ENCODE measurements around the gene PRRC2B.

The PRRC2B gene

DNA sequence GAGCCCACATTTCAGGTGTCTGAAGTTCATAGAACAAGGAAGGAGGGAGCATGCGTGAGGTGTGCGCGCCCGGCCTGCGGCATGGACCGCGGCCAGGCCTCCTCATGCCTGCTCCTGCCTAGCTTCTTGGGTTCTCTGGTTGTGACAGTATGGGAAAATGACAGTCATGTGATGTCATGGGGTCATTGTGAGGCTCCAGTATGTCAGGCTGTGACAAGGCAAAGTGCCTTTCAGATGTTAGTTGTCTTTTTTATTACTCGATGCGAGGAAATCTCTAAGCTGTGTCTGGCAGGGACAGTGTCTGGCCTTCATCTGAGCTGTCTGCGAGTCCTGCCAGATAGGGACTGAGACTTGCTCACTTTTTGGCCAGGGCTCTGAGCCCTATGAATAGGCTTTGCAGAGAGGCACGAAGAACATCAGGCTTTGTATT, 123.9 kb downstream of the PRRC2B start:
- TF ChIP-seq EZH2phosphoT487 (IDR thresholded peaks at IDR 0.05; ENCODE audit: low read depth): no peak
- TF ChIP-seq, protein P1, sequence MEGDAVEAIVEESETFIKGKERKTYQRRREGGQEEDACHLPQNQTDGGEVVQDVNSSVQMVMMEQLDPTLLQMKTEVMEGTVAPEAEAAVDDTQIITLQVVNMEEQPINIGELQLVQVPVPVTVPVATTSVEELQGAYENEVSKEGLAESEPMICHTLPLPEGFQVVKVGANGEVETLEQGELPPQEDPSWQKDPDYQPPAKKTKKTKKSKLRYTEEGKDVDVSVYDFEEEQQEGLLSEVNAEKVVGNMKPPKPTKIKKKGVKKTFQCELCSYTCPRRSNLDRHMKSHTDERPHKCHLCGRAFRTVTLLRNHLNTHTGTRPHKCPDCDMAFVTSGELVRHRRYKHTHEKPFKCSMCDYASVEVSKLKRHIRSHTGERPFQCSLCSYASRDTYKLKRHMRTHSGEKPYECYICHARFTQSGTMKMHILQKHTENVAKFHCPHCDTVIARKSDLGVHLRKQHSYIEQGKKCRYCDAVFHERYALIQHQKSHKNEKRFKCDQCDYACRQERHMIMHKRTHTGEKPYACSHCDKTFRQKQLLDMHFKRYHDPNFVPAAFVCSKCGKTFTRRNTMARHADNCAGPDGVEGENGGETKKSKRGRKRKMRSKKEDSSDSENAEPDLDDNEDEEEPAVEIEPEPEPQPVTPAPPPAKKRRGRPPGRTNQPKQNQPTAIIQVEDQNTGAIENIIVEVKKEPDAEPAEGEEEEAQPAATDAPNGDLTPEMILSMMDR (IDR thresholded peaks at IDR 0.05; ENCODE audit: low read depth, low read length): no peak
- H3K36me3 ChIP-seq (replicated peaks; ENCODE audit: low read depth, low read length): peaks cover 23% of the 10 kb centered on the region
- no peaks in the 10 kb centered on the region for H4K20me1 ChIP-seq (ENCODE audit: insufficient read depth, low read length)
- H3K4me3 ChIP-seq (ENCODE audit: low read length): no peak overlapping the region
- H3K4me1 ChIP-seq (ENCODE audit: low read length): no peaks in the 10 kb centered on the region
- H3K4me2 ChIP-seq (ENCODE audit: low read length): no peak overlapping the region
- no peaks in the 10 kb centered on the region for H3K79me2 ChIP-seq (ENCODE audit: low read length)
- H3K9me3 ChIP-seq (ENCODE audit: insufficient read depth, low read length): no peaks in the 10 kb centered on the region
- no peak overlapping the region for H2AFZ ChIP-seq (ENCODE audit: low read depth, low read length)
- no peak overlapping the region for H3K9ac ChIP-seq (ENCODE audit: low read length)
- H3K27ac ChIP-seq (ENCODE audit: low read length): no peak overlapping the region
- no peaks in the 10 kb centered on the region for H3K27me3 ChIP-seq (ENCODE audit: low read depth, low read length)

DNA sequence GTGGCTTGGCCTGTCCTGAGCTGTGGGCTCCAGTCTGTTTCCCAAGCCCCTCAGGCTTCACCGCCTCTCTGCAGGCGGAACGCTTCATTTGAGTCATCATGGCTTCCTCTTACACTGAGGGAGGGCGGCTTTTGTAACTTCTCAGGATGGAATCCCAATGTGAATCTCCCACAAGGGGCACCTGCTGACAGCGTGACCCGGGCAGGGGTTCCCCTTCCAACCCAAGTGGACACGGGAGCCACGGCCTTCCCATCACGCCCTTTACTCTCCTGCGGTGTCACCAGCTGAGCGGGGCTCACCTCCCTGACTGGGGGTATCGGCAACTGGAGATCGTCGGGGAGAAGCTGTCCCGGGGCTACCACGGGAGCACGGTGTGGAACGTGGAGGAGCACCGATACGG, 124.7 kb downstream of the PRRC2B start:
- H3K4me2 ChIP-seq (ENCODE audit: low read length): no peak overlapping the region
- no peak overlapping the region for H3K4me3 ChIP-seq (ENCODE audit: low read length)
- H3K27me3 ChIP-seq (ENCODE audit: low read depth, low read length): no peaks in the 10 kb centered on the region
- H4K20me1 ChIP-seq (ENCODE audit: insufficient read depth, low read length): no peaks in the 10 kb centered on the region
- H2AFZ ChIP-seq (ENCODE audit: low read depth, low read length): no peak overlapping the region
- no peaks in the 10 kb centered on the region for H3K4me1 ChIP-seq (ENCODE audit: low read length)
- H3K9ac ChIP-seq (ENCODE audit: low read length): no peak overlapping the region
- H3K9me3 ChIP-seq (ENCODE audit: insufficient read depth, low read length): no peaks in the 10 kb centered on the region
- H3K79me2 ChIP-seq (ENCODE audit: low read length): no peaks in the 10 kb centered on the region
- H3K27ac ChIP-seq (ENCODE audit: low read length): no peak overlapping the region
- TF ChIP-seq EZH2phosphoT487 (IDR thresholded peaks at IDR 0.05; ENCODE audit: low read depth): no peak
- TF ChIP-seq, protein P1 (IDR thresholded peaks at IDR 0.05; ENCODE audit: low read depth, low read length): no peak
- peaks cover 25% of the 10 kb centered on the region for H3K36me3 ChIP-seq (replicated peaks; ENCODE audit: low read depth, low read length)

DNA sequence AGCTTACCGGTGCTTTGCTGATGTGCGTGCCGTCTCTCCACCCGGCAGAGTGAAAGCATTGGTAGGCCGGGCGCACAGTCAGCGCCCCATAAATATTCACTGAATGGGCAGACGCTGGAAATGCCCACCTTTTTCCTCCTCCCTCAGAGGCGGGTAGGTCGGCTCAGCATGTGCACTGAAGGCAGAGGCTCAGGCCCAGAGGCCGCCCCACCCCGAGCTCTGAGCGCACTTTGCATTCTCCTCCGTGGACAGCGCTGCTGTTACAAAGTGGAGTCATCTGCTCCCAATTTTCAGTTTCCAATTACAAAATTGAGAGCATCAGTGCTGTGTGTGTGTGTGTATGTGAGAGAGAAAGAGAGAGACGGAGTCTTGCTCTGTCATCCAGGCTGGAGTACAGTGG, 126.6 kb downstream of the PRRC2B start:
- no peak overlapping the region for H2AFZ ChIP-seq (ENCODE audit: low read depth, low read length)
- H3K27ac ChIP-seq (ENCODE audit: low read length): no peak overlapping the region
- H3K4me2 ChIP-seq (ENCODE audit: low read length): no peak overlapping the region
- no peaks in the 10 kb centered on the region for H3K4me1 ChIP-seq (ENCODE audit: low read length)
- no peak overlapping the region for H3K9ac ChIP-seq (ENCODE audit: low read length)
- no peak for TF ChIP-seq EZH2phosphoT487 (IDR thresholded peaks at IDR 0.05; ENCODE audit: low read depth)
- TF ChIP-seq, protein P1 (IDR thresholded peaks at IDR 0.05; ENCODE audit: low read depth, low read length): no peak
- H3K36me3 ChIP-seq (replicated peaks; ENCODE audit: low read depth, low read length): peaks cover 36% of the 10 kb centered on the region
- no peaks in the 10 kb centered on the region for H3K79me2 ChIP-seq (ENCODE audit: low read length)
- H4K20me1 ChIP-seq (ENCODE audit: insufficient read depth, low read length): no peaks in the 10 kb centered on the region
- no peaks in the 10 kb centered on the region for H3K9me3 ChIP-seq (ENCODE audit: insufficient read depth, low read length)
- H3K4me3 ChIP-seq (ENCODE audit: low read length): no peak overlapping the region
- no peaks in the 10 kb centered on the region for H3K27me3 ChIP-seq (ENCODE audit: low read depth, low read length)

DNA sequence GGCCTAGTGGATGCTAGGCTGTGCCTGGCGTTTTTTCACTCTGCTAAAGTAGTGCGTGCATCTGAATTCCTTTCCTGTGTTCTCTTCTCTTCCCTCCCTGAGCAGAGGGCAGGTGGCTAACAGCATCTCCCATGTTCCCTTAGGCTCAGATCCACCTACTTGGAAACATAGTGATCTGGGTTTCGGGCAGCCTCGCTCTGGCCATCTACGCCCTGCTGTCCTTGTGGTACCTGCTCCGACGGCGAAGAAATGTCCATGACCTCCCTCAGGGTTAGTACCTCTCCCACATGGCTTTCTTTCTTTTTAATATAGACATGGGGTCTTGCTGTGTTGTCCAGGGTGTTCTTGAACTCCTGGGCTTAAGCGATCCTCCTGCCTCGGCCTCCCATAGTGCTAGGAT, 127.3 kb downstream of the PRRC2B start:
- no peak overlapping the region for H2AFZ ChIP-seq (ENCODE audit: low read depth, low read length)
- TF ChIP-seq, protein P1 (IDR thresholded peaks at IDR 0.05; ENCODE audit: low read depth, low read length): no peak
- TF ChIP-seq EZH2phosphoT487 (IDR thresholded peaks at IDR 0.05; ENCODE audit: low read depth): no peak
- no peaks in the 10 kb centered on the region for H3K4me1 ChIP-seq (ENCODE audit: low read length)
- peaks cover 33% of the 10 kb centered on the region for H3K36me3 ChIP-seq (replicated peaks; ENCODE audit: low read depth, low read length)
- no peaks in the 10 kb centered on the region for H3K9me3 ChIP-seq (ENCODE audit: insufficient read depth, low read length)
- H3K4me2 ChIP-seq (ENCODE audit: low read length): no peak overlapping the region
- H3K27ac ChIP-seq (ENCODE audit: low read length): no peak overlapping the region
- H3K27me3 ChIP-seq (ENCODE audit: low read depth, low read length): no peaks in the 10 kb centered on the region
- H3K9ac ChIP-seq (ENCODE audit: low read length): no peak overlapping the region
- no peaks in the 10 kb centered on the region for H3K79me2 ChIP-seq (ENCODE audit: low read length)
- H3K4me3 ChIP-seq (ENCODE audit: low read length): no peak overlapping the region
- H4K20me1 ChIP-seq (ENCODE audit: insufficient read depth, low read length): no peaks in the 10 kb centered on the region
